IPS DF 6.9 (cell line): ENCODE measurements around the gene SUPT6H.
"Not testable (repeated sequence)": the region's sequence is repeated elsewhere in the genome, so short reads cannot be mapped to it uniquely, and the experiment has no call there.

Source experiments
- DNase-seq: peaks from one replicate; pipeline ENCODE4 v3.0.0-alpha.2; 2013; ENCODE audit warnings: low read depth, low spot score
- H3K27ac ChIP-seq: one replicate; pipeline ENCODE4 v1.5.1; 2013; ENCODE audit warnings: low read length, control low read depth
- H3K27me3 ChIP-seq: 2 replicates; pipeline ENCODE4 v1.6.1; 2013; ENCODE audit warnings: mild to moderate bottlenecking, low read length; ENCODE audit not compliant: control insufficient read depth, insufficient read depth
- H3K36me3 ChIP-seq: 2 replicates; pipeline ENCODE4 v1.6.1; 2013; ENCODE audit warnings: low read length; ENCODE audit not compliant: control insufficient read depth, insufficient read depth
- H3K4me1 ChIP-seq: 2 replicates; pipeline ENCODE4 v1.6.1; 2013; ENCODE audit warnings: low read length; ENCODE audit not compliant: control insufficient read depth, insufficient read depth
- H3K4me3 ChIP-seq: 2 replicates; pipeline ENCODE4 v1.5.1; 2013; ENCODE audit warnings: mild to moderate bottlenecking, low read length
- H3K9me3 ChIP-seq: 2 replicates; pipeline ENCODE4 v1.6.1; 2013; ENCODE audit warnings: low read length, inconsistent platforms; ENCODE audit not compliant: control insufficient read depth, insufficient read depth
- WGBS: extraction: QIAGEN DNeasy Blood & Tissue Kit; methylation state at CpG from one replicate; pipeline ENCODE4 v1.1.7; 2013; ENCODE audit warnings: mixed read lengths, missing lambda C conversion rate; ENCODE audit not compliant: insufficient read length, insufficient coverage; 5-methylcytosine and 5-hydroxymethylcytosine counted together

Gene SUPT6H

GRCh38 chr17:28655160-28655559 is 6.8 kb upstream of the SUPT6H start:
- WGBS, result no CpG with 5 or more reads among the region's 5 CpGs
- Histone ChIP-seq H3K27me3 (no peaks in the 10 kb centered on the region), H3K4me1 (no peaks in the 10 kb centered on the region), H3K36me3 (peaks cover 2% of the 10 kb centered on the region; the same call in 1 of the 2 replicates), H3K9me3 (no peaks in the 10 kb centered on the region), H3K4me3 (no peak overlapping the region), H3K27ac (no peak overlapping the region)
- no peak for DNase-seq

- H3K27ac ChIP-seq, result no peak overlapping the region
- no peak overlapping the region for H3K4me3 ChIP-seq
- no CpG with 5 or more reads among the region's 5 CpGs for WGBS
- H3K4me1 ChIP-seq, result no peaks in the 10 kb centered on the region
- H3K27me3 ChIP-seq, result no peaks in the 10 kb centered on the region
- H3K9me3 ChIP-seq, result no peaks in the 10 kb centered on the region
- DNase-seq, result no peak
- peaks cover 2% of the 10 kb centered on the region; the same call in 1 of the 2 replicates for H3K36me3 ChIP-seq
Observed at GRCh38 chr17:28657756-28658155, 4.2 kb upstream of the SUPT6H start.

GRCh38 chr17:28658342-28658741 is 3.7 kb upstream of the SUPT6H start:
- not testable (repeated sequence) for H3K36me3 ChIP-seq

GRCh38 chr17:28658766-28659496 is 3.1 kb upstream of the SUPT6H start:
- not testable (repeated sequence) for DNase-seq, H3K36me3 ChIP-seq, H3K9me3 ChIP-seq, H3K4me1 ChIP-seq, H3K27me3 ChIP-seq, H3K27ac ChIP-seq, H3K4me3 ChIP-seq
- WGBS, result no CpG with 5 or more reads among the region's 46 CpGs

More at GRCh38 chr17:28658342-28658741, 3.7 kb upstream of the SUPT6H start:
- H3K9me3 ChIP-seq, H3K4me3 ChIP-seq, H3K27ac ChIP-seq, H3K27me3 ChIP-seq, H3K4me1 ChIP-seq, DNase-seq: not testable (repeated sequence)
- no CpG with 5 or more reads among the region's 8 CpGs for whole genome bisulfite sequencing

GRCh38 chr17:28659497-28659881 is 2.5 kb upstream of the SUPT6H start:
- WGBS, result no CpG with 5 or more reads among the region's 23 CpGs
- H3K36me3 ChIP-seq, result not testable (repeated sequence)

GRCh38 chr17:28662527-28662829 is 473 bp downstream of the SUPT6H start:
- Histone ChIP-seq H3K4me1 (no peaks in the 10 kb centered on the region), H3K9me3 (no peaks in the 10 kb centered on the region), H3K4me3 (peak overlapping the region; percentile 68), H3K27ac (no peak overlapping the region), H3K36me3 (0 out of 2 replicates have a peak, but pooled peaks cover 2% of the 10 kb centered on the region), H3K27me3 (no peaks in the 10 kb centered on the region)
- no CpG with 5 or more reads among the region's 10 CpGs for WGBS
- no peak for DNase-seq

More at GRCh38 chr17:28659497-28659881, 2.5 kb upstream of the SUPT6H start:
- H3K9me3 ChIP-seq, DNase-seq, H3K4me3 ChIP-seq, H3K27ac ChIP-seq, H3K4me1 ChIP-seq, H3K27me3 ChIP-seq: not testable (repeated sequence)

GRCh38 chr17:28663723-28664122 is 1.7 kb downstream of the SUPT6H start:
- Histone ChIP-seq H3K27ac (no peak overlapping the region), H3K36me3 (peaks cover 2% of the 10 kb centered on the region; the same call in 1 of the 2 replicates), H3K9me3 (no peaks in the 10 kb centered on the region), H3K4me3 (no peak overlapping the region), H3K4me1 (no peaks in the 10 kb centered on the region), H3K27me3 (no peaks in the 10 kb centered on the region)
- no peak for DNase-seq

GRCh38 chr17:28665994-28666393 is 4.0 kb downstream of the SUPT6H start:
- H3K9me3 ChIP-seq, result no peaks in the 10 kb centered on the region
- no CpG with 5 or more reads among the region's 2 CpGs for WGBS
- H3K36me3 ChIP-seq, result peaks cover under 1% of the 10 kb centered on the region; the same call in 1 of the 2 replicates
- H3K4me3 ChIP-seq, result no peak overlapping the region
- H3K27ac ChIP-seq, result no peak overlapping the region
- no peaks in the 10 kb centered on the region for H3K27me3 ChIP-seq
- no peaks in the 10 kb centered on the region for H3K4me1 ChIP-seq
- no peak for DNase-seq

GRCh38 chr17:28667870-28668269 is 5.9 kb downstream of the SUPT6H start:
- H3K27ac ChIP-seq, result no peak overlapping the region
- no peaks in the 10 kb centered on the region for H3K9me3 ChIP-seq
- peaks cover 3% of the 10 kb centered on the region; the same call in 1 of the 2 replicates for H3K36me3 ChIP-seq
- H3K27me3 ChIP-seq, result no peaks in the 10 kb centered on the region
- no peaks in the 10 kb centered on the region for H3K4me1 ChIP-seq
- H3K4me3 ChIP-seq, result no peak overlapping the region
- no CpG with 5 or more reads among the region's 1 CpG for WGBS
- no peak for DNase-seq

- Histone ChIP-seq H3K36me3 (peaks cover 20% of the 10 kb centered on the region), H3K4me3 (no peak overlapping the region), H3K27ac (no peak overlapping the region), H3K4me1 (no peaks in the 10 kb centered on the region), H3K9me3 (no peaks in the 10 kb centered on the region), H3K27me3 (no peaks in the 10 kb centered on the region)
- WGBS, result no CpG with 5 or more reads among the region's 1 CpG
- no peak for DNase-seq
Observed at GRCh38 chr17:28669918-28670317, 7.9 kb downstream of the SUPT6H start.

- Histone ChIP-seq H3K4me1 (no peaks in the 10 kb centered on the region), H3K9me3 (no peaks in the 10 kb centered on the region), H3K36me3 (peaks cover 50% of the 10 kb centered on the region), H3K27ac (no peak overlapping the region), H3K4me3 (no peak overlapping the region), H3K27me3 (no peaks in the 10 kb centered on the region)
- WGBS, result no CpG with 5 or more reads among the region's 3 CpGs
- no peak for DNase-seq
Observed at GRCh38 chr17:28675490-28675889, 13.5 kb downstream of the SUPT6H start.
